SKM-1 (cell line): Measurements from ENCODE around the gene ZNF785.
"Not testable (repeated sequence)": the region's sequence is repeated elsewhere in the genome, so short reads cannot be mapped to it uniquely, and the experiment has no call there.

ENCODE experiments used
- DNase-seq: peaks from one replicate; lab custom pipeline; 2025; ENCODE audit not compliant: unreplicated experiment; lab: John Stamatoyannopoulos, UW

ZNF785 gene

DNA sequence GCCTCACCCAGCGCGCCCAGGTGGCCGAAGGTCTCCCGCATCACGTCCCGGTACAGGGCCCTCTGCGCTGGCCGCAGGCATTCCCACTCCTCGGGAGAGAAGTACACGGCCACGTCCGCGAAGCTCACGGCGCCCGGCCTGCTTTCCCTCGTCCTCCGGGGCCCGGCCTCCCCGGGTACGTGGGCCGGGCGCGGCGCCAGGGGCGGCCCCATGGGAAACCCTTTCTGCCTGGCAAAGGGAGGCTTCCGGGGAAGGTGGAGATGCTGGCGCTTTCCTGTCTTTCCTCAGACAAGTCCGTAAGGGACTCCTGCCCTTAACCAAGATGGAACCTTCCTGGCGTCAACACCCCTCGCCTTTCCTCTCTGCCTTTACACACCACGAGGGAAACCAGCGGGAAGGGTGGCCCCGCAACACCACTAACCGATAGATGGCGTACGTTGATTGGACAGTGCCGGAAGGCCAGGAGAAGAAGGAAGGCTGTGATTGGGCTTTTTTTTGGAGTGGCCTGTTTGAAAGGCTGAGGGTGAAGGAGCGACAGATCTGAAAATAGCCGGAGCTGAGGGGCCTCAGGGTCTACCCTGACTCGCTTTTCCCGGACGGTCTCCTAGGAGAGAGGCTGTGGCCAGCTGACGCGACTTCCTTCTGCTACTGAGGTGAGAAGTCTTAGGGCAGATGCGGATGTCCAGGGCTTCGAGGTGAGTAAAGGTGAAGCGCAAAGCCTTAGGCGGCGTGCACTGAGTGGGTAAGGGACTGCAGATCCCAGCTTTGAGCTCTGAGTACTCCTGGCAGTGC is at the start of gene ZNF785:
Gene ZNF785, minus strand, starts transcription at position 298 of the 792 bp plus-strand sequence. Its CDS starts 86 bp downstream, at position 212.
- peak; percentile 97 for DNase-seq

DNA sequence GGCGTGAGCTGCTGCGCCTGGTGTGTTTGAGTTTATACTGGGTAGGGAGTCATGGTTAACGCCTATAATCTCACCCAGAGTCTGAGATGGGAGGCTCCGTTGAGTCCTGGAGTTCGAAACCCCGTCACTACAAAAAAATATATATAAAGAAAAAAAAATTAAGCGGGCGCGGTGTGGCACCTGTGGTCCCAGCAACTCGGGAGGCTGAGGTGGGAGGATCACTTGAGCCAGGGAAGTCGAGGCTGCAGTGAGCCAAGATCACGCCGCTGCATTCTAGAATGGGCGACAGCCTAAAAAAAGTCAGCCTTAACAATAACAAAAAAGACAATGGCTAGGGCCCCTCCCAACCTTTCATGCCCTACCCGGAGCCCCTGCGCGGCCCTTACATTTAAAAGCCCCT is 48.0 kb upstream of the ZNF785 start:
- DNase-seq: no peak

DNA sequence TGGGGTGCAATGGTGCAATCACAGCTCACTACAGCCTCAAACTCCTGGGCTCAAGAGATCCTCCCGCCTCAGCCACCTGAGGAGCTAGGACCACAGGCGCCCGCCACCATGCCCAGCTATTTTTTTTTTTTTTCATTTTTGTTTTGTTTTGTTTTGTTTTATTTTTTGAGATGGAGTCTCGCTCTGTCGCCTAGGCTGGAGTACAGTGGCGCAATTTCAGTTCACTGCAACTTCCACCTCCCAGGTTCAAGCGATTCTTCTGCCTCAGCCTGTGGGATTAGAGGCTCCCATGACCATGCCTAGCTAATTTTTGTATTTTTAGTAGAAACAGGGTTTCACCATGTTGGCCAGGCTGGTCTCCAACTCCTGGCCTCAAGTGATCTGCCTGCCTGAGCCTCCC is 47.0 kb upstream of the ZNF785 start:
- not testable (repeated sequence) for DNase-seq

DNA sequence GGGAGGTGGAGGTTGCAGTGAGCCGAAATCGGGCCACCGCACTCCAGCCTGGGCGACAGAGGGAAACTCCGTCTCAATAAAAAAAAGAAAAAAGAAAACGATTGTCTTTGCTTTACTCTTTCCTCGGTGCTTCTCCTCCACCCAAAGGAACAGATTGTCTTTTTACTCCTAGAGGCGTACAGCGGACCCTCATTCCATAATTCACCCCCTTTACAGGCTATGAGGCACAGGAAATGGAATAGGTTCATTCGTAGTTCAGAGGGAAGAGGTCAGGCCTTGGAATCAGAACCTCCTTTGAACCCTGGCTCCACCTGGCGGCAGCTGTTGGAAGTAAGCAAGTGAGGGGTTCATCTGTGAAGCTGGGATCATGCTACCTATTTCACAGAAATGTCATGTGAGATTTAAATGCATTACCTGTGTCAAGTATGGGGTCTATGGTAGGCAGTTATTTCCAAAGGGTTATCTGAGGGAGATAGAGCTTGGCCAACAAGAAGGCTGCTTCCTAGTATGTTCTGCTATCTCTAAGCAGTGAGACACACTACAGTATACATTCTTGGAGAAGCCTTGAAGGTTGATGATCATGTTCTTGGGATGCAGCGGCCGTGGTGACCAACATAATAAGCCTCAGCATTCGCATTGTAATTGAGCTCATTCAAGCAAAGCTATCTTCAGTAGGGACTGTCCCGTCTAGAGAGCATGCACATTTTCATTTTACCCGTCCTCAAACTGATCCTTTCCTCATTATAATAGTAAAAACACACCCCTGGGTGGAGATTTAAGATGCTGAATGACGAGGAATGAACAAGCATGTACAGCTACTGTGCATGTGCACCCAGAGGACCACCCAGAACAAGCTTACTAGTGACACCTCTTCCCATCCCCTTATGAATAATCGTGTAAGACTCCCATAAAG is 43.4 kb upstream of the ZNF785 start:
- peak; percentile 71 for DNase-seq

DNA sequence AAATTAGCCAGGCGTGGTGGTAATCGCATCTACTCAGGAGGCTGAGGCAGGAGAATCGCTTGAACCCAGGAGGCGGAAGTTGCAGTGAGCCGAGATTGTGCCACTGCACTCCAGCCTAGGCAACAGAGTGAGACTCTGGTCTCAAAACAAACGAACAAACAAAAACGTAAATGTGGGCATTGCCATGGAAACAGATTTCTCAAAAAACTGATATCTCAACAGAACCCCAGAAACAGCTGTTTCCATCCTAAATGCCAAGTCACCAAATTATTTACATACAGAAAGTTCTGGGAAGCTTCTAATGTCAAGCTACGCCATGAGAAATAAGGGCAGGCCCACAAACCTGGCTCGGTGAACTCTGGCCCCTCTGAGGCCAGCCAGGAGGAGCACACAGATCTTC is 40.7 kb upstream of the ZNF785 start:
- DNase-seq: no peak

DNA sequence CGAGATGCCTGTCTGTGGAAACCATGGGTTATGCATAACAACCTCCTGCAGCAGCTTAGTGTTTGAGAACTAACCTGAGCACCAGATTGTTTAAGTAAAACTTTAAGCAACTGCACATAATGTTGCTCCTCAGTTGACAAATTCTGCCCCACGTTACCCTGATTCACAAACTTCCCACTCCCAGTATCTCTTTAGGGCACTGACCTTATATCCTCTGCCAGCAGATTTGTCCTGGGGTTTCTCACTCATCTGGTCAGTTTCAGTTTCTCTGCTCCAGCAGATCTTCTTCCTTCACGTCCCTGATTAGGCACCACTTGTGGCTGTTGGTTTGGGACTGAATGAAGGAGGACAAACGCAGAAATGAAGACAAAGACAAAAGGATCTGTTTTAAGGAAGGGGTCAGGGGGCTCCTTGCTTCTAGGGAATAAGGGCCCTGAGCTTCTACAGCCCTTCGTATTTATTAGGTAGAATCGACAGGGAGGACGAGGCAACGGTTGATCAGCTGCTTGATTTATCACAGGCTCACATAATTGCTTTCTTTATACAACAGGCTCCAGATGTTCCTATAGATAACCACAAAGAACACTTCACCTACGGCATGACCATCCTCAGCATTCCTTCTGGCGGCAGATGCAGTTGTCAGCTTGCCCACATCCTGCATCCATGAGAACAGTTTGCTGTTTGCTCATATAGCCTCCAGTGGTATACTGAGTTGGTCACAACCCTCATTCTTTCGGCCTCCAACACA is 38.2 kb upstream of the ZNF785 start:
- DNase-seq: no peak

DNA sequence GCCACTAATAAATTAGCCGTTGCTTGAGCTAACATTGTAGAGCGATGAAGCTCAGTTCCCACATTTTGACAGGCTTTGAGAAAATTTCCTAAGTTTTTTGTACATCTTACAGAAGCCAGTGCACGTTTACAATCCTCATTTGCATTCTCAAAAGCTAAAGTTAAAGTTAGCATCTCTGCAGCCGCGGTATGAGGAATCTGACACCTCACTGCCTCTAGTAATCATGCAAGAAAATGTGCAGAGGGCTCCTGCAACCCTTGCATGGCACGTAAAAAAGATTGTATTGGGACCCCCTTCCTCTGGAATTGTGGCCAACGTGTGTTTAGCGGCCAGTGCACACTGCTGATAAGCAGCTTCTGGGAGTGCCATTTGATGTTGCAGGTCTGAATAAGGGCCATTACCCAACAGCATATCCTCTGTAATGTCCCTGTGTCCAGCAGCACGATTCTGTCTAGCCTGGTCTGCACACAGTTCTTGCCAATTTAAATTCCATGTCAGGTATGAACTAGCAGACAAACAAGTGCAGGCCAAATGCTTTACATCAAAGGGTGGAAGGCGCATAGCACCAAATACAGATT is 37.0 kb upstream of the ZNF785 start:
- DNase-seq: no peak

DNA sequence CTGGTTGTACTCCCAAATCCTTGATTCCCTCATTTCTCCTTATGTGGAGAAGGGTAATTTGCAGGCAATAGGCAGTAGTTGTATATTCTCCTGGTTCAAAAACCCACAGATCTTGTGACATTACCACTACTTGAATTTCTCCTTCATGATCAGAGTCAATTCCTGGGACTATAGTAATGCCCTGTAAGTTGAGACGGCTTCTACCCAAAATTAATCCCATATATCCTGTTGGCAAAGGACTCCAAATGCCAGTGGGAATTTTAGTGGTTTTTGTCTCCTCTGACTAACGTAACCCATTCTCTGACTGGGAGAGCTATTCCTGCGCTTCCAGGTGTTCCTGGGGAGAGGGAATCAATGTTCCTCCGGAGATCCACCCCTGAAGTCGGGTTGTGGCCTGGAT is 36.3 kb upstream of the ZNF785 start:
- no peak for DNase-seq

DNA sequence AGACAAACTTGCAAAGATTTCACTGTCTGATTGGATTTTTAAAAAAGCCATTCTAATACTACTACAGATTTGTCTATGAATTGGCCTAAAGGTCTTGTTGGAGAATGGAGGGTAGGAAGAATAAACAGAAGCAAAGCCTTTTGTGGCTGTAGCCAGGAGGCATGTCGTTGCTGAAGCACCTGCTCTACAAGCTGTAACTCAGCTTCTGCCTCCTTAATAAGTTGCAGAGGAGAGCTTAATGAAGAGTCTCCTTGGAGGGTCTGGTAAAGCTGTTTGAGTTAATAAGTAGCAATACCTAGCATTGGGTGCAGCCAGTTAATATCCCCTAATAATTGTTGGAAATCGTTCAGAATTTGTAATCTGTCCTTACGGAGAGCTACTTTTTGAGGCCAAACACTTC is 34.7 kb upstream of the ZNF785 start:
- DNase-seq: no peak

DNA sequence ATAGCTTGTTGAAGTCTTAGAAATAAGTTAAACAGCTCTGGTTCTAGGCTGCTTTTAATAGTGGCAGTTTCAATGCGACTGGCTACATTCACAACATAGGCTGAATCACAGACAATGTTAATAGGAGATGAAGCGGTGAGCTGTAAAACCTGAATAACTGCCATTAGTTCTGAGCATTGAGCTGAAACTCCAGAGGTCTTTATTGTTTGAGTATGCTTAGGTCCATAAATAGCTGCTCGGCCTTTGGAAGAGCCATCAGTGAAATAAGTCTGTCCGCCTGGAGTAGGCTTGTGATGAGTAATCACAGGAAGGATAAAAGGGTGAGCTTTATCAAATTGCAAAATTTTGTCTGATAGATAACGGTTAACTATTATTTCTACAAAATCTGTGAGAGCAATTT is 34.1 kb upstream of the ZNF785 start:
- no peak for DNase-seq

DNA sequence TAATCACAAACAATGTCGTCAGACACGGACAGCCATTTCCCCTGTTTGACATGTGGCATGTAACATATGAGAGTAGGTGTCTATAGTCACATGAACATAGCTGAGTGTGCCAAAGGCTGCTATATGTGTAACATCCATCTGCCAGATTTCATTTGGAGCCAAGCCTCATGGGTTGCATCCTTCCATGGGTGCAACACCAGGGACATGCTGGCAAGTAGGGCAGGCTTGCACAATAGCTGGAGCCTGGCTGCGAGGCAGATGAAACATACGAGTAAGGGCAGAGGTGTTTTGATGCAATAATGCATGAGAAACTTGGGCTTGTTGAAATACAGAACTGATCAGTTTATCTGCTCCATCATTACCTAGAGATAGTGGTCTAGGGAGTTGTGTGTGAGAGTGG is 33.7 kb upstream of the ZNF785 start:
- no peak for DNase-seq

DNA sequence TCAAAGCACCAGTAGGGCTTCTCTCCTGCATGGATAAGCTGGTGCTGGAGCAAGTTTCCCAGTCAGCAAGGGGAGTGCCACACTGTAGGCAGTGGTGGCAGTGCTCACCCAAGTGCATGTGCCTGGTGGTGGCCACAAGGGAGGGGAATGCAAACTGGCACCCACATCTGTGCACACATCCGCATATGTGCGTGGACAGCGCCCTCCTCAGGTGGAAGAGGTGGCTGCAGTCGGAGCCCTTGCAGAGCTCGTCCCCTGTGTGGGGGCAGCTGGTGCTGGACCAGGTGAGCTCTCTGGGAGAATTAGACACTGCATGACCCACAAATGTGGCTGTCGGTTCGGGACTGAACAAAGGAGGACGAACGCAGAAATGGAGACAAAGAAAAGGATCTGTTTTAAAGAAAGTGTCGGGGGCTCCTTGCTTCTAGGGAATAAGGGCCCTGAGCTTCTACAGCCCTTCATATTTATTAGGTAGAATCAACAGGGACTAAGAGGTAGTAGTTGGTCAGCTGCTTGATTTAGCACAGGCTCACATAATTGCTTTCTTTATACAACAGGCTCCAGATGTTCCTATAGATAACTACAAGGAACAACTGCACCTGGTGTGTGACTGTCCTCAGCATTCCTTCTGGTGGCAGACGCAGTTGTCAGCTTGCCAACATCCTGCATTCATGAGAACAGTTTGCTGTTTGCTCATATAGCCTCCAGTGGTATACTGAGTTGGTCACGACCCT is 30.0 kb upstream of the ZNF785 start:
- DNase-seq: peak; percentile 24

DNA sequence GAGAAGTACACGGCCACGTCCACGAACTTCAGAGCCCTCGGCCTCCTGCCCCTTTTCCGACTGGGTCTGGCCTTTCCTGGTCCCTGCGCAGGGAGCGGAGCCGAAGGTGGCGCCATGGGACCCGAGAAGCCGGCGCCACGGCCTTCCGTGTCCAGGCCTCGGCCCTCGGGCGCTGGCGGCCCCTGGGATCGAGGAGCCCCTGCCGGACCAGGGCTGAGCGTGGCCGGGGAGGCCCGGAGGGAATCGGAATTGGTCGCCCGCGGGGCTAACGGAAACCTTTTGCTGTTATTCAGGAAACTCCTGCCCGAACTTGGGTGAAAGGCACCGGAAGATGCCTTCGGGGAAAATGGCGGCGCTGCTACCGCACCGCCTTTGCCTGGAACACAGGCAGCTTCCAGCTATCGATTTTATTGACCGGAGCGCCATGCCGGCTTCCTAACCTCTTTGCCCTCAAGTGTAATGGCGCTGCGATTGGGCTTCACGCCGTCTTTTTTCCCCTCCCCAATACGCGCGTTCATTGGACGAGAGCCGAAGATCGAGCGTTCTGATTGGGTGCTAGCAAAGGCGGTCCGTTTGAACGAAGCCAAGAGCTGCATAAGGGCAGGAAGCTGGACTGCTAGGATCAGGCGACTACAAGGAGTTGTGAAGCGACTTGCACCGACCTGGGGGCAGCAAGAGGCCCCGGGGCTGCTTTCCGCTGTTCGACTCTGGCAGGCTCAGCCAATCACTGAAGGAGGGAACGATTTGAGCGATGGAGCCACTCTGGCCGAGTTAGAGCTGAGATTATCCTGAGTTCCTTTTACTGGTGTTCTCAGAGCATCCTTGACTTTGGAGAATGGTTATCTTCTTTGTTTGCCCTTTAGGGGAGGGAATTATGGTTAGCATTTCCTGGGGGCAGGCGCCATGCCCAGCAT is 24.7 kb upstream of the ZNF785 start, which contains the start of gene ZNF689:
Gene ZNF689, minus strand, starts transcription at position 464 of the 914 bp plus-strand sequence. Its CDS starts 348 bp downstream, at position 116.
- DNase-seq: peak; percentile 93

DNA sequence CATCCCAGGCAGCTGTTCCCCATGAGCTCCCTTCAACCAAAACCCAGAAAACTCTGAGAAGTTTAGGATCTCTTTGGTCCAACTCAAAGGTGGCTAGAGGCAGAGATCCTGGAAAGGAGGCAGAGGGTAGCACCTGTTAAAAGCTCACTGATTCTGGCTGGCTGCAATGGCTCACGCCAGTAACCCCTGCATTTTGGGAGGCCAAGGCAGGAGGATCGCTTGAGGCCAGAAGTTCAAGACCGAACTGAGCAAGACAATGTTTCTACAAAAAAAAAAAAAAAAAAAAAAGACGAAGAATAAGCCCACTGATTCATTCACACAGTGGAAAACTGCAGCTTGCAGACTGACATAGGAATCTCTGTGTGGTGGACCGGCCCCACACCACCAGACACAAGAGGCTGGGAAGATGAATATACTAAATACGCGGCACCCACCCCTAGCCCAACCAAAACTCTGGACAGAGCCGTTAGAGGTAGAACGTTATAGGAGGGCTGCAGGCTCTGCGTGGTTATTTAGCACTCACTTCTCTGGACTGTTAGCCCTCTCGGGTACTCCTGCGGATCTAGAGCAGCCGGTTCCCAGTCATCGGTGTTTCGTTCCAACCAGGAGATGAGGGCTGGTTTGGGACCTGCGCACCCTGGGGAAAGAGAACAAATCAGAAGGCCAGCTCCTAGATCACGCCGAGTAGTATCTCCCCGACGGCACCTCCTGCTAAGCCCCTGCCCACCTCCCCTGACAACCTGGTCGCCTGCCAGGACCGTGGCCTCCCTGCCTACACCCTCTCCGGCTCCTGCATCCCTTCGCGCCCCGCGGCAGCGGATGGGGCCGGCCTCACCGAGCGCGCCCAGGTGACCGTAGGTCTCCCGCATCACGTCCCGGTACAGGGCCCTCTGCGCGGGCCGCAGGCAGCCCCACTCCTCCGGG is 23.8 kb upstream of the ZNF785 start:
- DNase-seq: no peak

DNA sequence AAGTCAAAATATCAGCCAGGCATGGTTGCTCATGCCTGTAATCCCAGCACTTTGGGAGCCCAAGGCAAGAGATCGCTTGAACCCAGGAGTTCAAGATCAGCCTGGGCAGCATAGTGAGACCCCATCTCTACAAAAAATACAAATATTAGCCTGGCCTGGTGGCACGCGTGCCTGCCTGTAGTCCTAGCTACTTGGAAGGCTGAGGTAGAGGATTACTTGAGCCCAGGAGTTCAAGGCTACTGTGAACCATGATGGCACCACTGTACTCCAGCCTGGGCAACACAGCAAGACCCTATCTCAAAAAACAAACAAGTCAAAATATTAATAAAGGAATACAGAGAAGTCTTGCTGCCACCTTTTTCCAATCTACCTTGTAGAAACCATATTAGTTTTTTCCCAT is 20.5 kb upstream of the ZNF785 start:
- no peak for DNase-seq

DNA sequence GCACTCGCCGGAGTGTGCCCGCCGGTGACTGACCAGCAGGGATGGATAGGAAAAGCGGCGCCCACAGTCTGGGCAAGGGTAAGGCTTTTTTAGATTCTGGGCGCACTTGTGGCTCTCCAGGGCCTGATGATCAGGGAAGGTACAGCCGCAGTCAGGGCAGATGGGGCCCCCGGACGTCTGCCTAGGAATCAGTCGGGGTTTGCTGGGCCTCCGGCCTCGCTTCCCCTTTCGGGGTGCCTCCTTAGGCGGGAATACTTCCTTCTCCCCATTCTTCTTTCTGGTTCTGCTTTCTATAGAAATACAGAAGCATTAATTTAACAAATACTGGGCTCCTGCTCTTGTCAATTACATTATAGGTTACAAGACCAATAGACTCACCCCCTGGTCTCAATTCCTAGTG is 19.7 kb upstream of the ZNF785 start:
- DNase-seq: no peak

DNA sequence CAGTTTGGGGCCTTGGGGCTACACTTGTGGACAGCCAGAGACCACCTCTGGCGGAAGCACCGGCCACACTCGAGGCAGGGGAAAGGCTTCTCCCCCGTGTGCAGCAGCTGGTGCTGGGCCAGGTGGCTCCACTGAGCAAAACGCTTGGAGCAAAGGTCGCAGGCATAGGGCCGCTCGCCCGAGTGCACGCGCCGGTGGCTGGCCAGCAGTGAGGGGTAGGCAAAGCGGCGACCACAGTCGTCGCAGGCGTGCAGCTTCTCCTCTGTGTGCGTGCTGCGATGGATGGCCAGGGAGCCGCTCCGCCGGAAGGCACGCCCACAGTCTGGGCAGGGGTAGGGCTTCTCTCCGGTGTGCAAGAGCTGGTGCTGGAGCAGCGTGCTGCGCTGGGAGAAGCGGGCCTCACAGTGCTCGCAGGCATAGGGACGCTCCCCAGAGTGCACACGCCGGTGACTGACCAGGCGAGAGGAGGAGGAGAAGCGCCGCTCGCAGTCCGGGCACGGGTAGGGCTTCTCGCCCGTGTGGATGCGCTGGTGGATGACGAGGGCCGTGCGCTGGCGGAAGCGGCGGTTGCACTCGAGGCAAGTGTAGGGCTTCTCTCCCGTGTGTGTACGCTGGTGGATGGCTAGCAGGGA is 18.9 kb upstream of the ZNF785 start:
- DNase-seq: no peak

DNA sequence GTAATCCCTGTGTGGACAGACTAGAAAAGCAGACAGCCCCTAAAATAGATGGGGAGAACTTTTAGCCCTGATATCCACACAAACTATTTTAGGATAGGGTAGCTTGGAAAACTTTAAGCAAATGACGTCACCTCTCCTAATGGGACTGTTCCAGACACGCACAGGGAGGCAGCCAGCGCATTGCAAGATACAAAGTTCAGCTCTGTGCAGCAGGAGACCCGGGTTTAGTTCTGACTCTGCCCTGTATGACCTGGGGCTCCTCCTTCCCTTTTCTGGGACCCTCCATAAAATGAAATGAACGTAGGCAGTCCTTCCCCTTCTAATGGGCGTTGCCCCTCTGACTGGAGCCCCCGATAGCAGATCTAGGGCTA is 18.4 kb upstream of the ZNF785 start:
- DNase-seq: no peak
